Measurements from ENCODE around the gene SNTA1.
"Not testable (repeated sequence)": the region's sequence is repeated elsewhere in the genome, so short reads cannot be mapped to it uniquely, and the experiment has no call there.

Gene SNTA1

DNA sequence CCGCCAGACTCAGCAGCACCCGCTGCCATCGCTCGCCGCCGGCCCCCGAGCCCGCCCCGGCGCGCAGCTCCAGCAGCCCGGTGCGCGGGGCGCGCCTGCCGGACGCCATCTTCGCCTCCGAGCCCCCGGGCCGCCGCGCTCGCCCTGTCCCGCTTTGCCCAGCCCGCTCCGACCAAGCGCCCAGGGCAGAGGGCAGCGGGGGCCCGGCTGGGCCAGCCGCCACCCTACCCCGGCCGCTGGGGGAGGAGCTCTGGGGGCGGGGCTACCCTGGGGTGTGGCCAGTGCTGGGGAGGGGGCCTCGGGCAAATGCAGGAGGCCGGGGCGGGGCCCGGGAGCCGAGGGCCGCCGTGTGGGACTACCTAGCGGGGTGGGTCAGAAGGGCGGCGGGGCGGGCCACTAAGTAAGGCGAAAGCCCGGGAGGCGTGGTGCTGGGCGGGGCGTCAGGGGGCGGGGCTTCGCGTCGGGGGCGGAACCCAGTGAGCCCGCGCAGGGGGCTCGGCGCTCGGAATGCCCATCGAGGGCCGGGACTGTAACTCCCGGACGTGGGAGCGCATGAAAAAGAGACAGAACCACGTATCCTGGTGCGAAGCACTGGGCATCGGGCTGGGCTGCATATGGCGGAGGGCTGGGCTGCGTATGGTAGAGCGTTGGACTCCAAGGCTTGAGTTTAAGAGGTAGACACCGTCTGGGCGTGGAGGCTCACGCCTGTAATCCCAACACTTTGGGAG is at the start of gene SNTA1:
Gene SNTA1, minus strand, starts transcription at position 252 of the 728 bp plus-strand sequence. Its CDS starts 143 bp downstream, at position 109.
- DNase-seq = peak; percentile 95

DNA sequence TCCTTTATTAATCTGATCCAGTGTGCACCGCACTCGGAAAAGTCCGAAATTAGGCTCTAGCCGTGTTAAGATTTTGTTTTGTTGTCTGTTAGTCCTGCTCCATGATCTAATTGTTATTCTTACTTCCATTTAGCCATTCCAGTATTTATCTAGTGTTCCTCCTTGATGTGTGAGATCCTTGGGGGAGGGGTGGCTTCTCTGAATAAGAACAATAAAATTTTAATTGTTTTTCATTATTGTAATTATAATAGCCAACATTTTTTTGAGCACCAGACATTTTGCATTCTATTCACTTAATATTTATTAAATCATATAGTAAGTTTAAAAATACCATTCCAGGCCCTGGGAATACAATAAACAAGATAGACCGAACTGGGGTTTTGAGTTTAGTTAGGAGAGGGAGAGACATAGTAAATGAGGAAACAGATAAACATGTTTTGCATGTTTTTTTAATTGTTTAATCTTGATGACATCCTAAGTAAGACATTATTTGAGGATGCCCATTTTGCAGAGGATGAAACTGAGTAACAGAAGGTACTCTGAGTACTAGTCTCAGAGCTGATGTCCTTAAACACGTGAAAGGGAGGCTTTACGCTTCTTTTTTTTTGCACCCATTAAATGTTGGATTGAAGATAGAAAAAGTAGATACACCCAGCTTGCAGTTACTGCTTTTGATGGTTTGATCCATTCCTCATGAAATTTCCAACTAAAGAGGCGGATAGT is 47.5 kb upstream of the SNTA1 start:
- DNase-seq = no peak

DNA sequence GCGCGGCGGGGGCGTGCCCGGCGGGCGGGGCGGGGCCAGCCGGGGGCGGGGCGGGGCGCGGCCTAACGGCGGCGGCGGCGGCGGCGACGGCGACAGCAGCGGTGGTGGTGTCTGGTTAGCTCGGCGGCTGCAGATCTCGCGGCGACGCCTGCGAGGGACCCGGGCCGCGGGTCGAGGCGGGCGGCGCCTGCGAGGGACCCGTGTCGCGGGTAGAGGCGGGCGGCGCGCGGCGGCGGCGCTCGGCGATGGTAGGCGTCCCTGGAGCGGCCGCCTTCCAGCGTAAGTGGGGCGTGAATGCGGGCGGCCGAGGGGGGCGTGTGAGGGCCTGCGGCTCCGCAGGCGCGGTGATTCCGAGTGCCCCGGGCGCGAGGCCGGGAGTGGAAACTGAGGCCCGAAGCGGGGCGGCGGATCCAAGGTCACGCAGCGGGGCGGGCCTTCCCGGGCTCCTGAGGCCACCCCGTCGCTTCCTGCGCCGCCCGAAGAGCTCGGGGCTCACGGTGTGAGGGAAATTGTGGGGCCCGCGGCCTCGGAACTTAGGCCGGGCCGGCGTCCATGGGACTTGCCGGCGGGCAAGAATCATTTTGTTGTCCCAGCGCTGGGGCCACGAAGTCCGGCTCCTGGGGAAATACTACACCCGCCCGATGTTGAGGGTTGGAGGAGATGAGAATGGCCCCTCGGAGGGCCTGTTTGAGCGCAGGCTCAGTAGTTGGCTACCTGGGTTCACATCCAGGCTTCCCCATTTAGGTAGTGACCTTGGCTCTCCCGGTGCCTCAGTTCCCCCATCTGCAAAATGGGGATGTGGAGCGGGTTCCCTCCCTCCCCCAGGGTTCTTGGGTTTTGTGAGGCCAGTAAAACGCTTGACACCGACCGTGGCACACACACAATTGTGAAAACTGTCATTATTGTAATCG is 46.7 kb upstream of the SNTA1 start, which contains the start of gene CBFA2T2:
Gene CBFA2T2, plus strand, starts transcription at position 74 of the 911 bp plus-strand sequence. Its CDS starts 172 bp downstream, at position 246.
- DNase-seq = peak; percentile 73

DNA sequence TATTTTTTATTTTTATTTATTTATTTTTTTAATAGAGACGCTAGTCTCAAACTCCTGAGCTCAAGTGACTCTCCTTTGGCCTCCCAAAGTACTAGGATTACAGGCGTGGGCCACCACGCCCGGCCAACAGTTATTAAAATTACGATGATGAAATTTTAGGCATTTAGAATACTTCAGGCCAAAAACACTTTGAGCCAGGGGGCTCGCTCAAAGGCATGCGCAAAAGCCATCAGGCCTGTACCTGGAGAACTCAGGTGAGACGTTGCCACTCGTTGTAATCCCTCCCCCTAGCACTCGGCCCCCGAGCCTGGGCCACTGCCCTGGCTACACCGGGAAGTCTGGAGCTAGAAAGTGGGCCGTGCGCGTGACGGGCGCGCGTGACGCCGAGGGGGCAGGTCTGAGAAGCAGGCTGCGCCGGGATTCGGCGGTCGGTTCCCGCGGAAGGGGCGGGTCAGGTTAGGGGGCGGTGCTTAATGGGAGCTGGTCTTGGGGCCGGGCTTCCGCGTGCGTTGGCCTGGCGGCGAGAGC is 46.0 kb upstream of the SNTA1 start:
- DNase-seq = peak; percentile 100

DNA sequence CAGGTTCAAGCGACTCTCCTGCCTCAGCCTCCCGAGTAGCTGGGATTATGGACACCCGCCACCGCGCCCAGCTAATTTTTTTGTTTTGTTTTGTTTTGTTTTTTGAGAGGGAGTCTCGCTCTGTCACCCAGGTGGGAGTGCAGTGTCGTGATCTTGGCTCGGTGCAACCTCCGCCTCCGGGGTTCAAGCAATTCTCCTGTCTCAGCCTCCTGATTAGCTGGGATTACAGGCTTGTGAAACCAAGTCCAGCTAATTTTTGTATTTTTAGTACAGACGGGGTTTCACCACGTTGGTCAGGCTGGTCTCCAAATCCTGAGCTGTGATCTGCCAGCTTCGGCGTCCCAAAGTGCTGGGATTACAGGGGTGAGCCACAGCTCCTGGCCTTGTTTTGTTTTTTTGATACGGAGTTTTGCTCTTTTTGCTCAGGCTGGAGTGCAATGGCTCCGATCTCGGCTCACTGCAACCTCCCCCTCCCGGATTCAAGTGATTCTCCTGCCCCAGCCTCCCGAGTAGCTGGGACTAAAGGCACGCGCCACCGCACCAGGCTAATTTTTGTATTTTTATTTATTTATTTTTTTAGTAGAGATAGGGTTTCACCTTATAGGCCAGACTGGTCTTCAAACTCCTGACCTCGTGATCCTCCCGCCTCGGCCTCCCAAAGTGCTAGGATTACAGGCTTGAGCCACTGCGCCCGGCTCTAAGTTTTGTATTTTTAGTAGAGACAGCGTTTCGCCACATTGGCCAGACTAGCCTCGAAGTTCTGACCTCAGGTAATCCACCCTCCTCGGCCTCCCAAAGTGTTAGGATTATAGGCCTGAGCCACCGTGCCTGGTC is 45.3 kb upstream of the SNTA1 start:
- DNase-seq = not testable (repeated sequence)

DNA sequence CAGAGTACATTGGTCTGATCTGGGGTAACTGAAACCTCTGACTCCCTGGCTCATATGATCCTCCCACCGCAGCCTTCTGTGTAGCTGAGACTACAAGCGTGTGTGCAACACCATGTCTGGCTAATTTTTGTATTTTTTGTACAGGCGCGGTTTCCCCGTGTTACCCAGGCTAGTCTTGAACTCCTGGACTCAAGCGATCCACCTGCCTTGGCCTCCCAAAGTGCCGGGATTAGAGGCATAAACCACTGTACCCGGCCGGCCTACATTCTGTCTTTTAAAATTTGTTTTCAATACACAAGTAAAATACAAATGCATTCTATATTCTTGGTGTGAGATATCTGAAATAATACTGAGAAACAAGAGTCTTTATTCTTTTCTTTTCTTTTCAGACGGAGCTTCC is 44.6 kb upstream of the SNTA1 start:
- no peak for DNase-seq

DNA sequence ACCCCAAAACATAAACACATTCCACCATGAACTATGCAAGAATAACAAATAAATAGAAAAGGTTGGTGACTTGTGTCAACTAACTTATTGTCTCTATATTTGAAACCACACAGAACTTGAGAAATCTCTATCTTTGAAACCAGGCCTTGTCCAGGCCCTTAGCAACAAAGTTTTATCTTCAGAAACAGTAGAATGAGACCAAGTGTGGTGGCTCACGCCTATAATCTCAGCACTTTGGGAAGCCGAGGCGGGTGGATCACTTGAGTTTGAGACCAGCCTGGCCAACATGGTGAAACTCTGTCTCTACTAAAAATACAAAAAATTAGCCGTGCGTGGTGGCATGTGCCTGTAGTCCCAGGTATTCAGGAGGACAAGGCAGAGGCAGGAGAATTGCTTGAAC is 39.6 kb upstream of the SNTA1 start:
- DNase-seq = not testable (repeated sequence)

DNA sequence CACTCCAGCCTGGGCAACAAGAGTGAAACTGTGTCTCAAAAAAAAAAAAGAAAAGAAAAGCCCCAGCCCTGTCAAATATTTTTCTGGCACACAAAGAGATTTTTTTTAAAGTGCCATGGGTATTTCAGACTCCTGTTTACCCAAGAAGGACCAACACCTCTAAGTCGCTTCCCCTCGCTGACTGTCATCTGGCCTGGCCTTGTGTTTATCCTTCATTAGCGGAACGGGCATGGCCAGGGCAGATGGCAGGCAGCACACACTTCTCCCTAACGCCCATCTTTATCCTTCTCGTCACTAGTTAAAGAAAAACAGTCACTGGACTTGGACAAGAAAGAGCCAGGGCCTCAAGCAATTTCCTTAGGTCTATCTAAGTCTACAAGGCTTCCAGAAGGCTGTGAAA is 39.0 kb upstream of the SNTA1 start:
- DNase-seq = no peak

DNA sequence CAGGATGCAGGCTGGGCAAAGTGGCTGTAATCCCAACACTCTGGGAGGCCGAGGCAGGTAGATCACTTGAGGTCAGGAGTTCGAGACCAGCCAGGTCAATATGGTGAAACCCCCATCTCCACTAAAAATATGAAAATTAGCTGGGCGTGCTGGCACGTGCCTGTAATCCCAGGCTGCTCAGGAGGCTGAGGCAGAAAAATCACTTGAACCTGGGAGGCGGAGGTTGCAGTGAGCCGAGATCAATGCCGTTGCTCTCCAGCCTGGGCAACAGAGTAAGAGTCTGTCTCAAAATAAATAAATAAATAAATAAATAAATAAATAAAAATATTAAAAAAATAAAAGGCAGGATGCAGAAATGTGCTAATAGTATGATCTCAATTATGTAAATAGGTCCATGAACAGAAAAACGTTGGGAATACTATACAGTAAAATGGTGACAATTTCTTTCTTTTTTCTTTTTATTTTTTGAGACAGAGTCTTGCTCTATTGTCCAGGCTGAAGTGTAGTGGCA is 37.9 kb upstream of the SNTA1 start:
- DNase-seq = no peak

DNA sequence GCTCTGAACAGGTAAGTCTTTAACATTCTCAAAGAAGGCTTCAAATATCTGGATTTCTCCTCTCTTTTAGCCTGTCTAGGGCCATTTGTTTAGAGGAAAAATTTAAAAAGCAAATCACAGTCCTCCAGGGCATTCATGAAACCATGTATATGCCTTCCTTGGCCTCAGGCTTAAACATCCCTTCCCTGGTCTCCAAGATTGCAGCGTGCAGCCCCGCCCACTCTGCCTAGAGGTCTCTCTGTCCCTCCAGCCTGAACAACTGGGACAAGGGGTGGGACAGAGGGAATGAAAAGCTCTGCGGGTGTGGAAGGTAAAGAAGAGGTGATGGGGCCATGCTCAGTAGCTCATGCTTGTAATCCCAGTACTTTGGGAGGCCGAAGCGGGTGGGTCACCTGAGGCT is 36.5 kb upstream of the SNTA1 start:
- no peak for DNase-seq

DNA sequence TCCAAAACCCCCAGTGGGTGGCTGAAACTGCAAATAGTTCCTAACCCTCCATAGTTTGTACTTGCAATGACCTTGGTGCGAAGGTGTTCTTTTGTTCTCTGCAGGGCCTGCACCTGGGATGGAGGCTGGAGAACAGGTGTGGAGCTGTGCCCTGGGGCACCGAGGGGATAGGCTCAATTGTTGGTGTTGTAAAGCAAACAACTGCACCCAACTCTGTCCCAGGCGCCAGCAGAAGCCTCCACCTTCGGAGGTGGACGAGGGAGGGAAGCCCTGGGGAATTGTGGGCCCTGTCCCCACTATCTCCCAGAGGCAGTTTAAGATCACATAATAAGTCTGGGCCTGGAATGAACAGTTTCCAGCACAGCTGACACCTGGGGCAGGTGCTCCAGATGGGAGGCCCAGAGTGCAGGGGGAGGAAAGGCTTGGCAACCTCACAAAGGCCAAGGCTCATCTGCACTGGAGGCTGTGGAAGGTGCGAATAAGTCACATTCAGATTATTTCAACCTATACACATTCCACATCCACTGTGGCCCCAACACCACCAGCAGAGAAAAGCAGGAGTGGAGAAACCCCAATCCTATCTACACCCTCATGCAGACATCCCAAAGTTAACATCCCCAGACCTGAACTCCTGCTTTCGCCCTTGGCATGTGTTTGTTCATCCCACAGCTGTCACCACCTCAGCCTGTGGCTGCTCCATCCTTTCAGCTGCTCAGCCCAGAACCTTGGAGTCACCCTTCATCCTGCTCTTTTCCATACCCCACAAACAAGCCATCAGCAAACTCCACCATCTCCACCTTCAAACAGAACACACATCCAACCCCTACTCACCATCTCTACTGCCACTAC is 34.0 kb upstream of the SNTA1 start:
- DNase-seq = no peak

DNA sequence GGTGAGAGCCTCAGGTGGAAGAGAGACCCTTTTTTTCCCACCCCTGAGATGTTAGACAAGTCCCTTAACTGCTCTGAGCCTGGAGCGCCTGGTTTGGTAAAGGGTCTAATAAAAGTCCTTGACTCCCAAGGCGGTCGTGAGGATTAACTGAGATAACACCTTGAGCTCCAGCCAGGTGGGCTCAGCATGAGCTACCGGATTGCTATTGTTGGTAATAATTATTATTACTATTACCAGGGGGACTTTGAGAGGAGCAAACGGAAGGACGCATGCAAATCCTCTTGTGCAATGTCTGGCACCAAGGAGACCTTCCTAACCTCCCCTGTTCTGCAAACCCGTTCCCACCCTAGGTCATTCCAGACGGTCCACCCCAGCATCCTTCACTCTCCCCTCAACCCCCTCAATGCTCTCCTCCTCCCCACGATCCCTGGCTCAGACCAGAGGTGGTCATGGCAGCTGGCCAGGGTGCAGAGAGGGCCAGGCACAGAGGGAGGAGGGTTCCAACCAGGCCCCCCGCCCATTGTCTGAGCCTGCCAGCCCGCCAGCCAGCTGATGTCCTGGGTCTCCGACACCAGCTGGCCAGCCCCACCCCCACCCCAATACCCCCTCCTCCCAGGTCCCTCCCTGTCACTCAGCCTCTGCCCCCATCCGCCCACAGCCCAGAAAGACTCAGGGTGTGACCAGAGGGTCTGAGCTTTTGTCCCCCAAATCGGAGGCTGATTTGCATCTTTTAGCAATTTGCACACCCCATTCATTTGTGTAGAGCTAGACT is 32.0 kb upstream of the SNTA1 start:
- no peak for DNase-seq

DNA sequence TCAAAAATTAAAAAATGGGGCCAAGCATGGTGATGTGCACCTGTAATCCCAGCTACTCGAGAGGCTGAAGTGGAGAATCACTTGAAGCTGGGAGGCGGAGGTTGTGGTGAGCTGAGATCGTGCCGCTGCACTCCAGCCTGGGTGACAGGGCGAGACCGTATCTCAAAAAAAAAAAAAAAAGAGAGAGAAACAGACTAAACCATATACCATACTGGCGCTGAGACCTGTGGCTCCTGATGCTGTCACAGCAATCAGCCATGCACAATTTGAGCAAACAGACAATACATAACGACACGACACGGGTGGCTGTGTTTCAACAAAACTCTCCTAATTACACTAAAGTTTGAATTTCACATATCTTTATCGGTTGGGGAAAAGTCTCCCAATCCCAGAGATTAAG is 31.4 kb upstream of the SNTA1 start:
- DNase-seq = no peak

DNA sequence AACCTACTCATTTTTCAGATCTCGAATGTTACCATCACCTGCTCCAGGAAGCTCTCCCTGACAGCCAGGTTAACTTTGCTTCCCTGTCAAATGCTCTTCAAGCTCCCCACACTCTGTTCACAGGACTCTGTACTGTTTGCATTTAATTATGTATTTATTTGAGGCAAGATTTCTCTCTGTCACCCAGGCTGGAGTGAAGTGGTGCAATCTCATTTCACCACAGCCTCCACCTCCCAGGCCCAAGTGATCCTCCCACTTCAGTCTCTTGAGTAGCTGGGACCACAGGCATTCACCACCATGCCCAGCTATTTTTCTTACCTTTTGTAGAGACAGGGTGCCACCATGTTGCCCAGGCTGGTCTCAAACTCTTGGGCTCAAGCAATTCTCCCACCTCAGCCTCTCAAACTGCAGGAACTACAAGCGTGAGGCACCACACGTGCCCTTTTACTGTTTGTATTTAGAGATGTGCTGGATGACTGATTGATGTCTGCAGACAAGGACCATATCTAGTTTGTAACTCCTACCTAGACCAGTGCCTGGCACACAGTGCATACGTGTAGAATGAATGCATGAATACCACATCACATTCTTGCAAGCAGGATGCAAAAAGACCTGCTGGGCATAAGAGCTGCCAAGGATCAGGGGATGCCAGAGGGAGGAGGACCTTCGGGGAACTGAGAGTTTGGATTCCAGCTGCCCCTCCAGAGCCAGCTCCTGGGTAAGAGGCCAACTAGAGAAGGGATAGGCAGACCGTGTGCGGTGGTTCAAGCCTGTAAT is 30.7 kb upstream of the SNTA1 start:
- no peak for DNase-seq

DNA sequence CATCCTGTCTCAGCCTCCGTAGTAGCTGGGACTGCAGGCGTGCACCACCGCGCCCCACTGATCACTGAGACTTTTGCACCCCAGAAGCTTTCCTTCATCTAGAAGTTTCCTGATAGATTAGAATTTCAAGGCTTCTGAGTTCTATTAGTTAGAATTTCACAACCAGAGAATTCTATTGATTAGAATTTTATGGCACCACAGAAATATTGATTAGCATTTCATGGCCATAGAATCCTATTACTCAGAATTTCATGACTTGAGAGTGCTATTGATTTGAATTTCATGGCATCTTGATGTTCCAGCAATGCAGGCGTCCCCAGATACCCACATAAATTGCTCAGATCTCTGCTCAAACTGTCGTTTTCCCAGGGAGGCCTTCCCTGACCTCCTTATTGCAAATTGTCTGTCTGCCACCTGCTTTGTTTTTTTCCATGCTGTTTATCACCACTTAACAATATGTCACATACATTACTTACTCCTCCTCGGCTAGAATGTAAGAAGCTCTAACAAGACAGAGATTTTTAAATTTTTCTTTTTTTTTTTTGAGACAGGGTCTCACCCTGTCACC is 29.4 kb upstream of the SNTA1 start:
- DNase-seq = no peak

DNA sequence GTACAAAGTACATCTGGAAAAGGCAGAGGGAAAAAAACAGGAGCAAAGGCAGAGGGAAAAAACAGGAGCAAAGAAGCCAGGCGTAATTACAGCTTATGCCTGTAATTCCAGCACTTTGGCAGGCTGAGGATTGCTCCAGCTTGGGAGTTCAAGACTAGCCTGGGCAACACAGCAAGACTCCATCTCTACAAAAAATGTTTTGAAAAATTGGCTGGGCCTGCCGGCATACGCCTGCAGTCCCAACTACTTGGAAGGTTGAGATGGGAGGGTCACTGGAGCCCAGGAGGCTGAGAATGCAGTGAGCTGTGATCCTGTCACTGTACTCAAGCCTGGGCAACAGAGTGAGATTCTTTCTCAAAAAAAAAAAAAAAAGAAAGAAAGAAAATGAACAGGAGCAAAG is 27.3 kb upstream of the SNTA1 start:
- DNase-seq = no peak

DNA sequence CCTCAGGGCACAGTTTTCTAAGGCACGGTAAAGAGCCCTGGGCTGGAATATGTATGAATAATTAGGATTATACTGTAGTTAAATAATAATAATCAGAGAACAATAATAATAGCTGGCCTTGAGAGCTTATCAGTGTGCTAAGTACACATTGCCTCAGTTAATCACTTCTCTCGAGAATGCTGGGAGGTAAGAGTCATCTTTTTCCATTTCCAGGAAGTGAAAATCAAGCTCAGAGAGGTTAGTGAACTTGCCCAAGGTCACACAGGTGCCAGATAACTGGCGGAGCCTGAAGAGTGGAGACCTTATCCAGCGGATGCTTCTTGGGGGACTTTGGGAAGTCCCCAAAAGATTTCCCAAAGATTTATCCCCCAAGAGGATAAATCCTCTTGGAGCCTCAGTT is 26.9 kb upstream of the SNTA1 start:
- DNase-seq = no peak

DNA sequence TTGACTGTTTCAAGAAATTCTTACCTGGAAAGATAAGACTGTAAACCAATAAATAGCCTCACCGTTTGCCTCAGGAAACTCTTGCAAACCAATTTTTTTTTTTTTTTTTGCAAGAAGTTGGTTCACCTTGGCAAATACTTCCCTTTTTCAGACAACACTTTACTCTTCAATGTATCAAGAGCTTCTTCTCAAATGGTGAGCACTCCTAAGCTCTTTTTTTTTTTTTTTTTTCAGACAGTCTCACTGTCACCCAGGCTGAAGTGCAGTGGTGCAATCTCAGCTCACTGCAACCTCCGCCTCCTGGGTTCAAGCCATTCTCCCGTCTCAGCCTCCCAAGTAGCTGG is 22.7 kb upstream of the SNTA1 start:
- DNase-seq = no peak

Data from stimulated activated CD4-positive, alpha-beta T cell treated with anti-CD3 and anti-CD28 coated beads, Interleukin-15, amount 100 ng/mL, for 24 hours (primary cell).